HG03342 (cell line): ENCODE measurements around the gene SEC23B.
"Not testable (repeated sequence)": the region's sequence is repeated elsewhere in the genome, so short reads cannot be mapped to it uniquely, and the experiment has no call there.

Source experiments
- ATAC-seq: cut with Tn5 transposase; IDR thresholded peaks from one replicate; pipeline ENCODE4 v1.9.1; 2021; ENCODE audit warnings: mild to moderate bottlenecking, moderate library complexity; ENCODE audit not compliant: unreplicated experiment

SEC23B gene

DNA sequence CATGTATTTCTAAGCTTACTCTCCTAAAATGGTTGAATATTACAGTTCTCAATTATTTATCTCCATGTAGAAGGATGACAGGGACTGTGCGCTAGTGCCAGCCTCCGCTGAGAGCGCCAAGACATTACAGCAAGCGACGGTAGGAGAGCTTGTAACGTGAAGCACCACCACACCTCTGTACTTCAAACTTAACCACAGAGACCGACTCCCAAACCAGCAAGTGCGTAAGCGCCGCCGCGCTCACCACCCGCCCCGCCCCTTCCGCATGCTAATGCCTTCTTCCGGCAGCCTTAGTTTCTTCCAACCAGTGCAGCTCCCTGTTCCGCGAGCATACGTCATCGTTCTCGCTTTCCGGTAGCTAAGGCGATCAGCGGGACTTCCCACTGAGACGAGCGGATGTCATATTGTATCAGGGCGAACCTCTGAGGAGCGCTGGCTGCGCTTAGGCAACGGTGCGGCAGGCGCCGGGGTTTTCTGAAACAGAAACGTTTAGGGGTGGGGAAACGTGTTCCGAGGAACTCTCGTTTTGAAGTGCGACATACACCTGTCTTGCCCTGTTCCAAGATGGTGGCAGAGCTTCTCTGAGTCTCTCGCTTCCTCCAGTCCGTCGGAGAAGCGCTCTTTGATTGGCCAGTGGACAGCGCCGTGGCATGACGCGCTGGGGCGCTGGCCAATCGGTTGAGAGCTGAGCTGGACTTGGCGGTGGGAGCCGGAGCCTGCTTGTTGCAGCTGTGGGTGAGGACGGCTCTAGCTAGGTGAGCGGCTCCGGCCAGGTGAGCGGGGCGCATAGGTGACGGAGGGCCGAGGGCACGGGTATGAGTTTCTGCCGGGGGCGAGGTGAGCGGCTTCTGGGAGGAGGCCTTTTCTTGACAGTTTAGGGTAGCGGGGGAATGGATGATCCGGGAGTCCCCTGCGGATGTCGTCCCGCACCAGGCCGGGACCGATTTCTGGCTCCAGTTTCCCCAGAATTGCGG lies at the start of gene SEC23B:
TSS of gene SEC23B (plus strand) at position 723 of the 974 bp plus-strand sequence. CDS start 2,896 bp downstream, outside the sequence.
- peak; percentile 95 for ATAC-seq

GRCh38 chr20:18465536-18466200 lies 42.1 kb upstream of the SEC23B start:
- no peak for ATAC-seq

DNA sequence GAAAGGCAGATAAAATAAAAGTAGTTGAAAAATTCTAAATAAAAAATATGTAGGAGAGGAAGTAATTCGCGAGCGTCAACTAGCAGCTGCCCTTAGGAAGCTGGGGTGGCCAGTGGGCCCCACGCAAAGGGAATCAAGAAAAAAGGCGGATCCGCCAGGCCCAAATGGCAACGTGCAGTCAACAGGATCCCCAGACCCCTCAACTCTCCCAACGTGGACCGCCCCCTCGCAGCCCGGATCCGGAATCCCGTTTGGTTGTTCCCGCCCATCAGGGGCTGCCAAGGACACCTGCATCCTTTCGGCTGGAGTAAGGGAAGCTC lies 41.2 kb upstream of the SEC23B start:
- peak; percentile 23 for ATAC-seq

DNA sequence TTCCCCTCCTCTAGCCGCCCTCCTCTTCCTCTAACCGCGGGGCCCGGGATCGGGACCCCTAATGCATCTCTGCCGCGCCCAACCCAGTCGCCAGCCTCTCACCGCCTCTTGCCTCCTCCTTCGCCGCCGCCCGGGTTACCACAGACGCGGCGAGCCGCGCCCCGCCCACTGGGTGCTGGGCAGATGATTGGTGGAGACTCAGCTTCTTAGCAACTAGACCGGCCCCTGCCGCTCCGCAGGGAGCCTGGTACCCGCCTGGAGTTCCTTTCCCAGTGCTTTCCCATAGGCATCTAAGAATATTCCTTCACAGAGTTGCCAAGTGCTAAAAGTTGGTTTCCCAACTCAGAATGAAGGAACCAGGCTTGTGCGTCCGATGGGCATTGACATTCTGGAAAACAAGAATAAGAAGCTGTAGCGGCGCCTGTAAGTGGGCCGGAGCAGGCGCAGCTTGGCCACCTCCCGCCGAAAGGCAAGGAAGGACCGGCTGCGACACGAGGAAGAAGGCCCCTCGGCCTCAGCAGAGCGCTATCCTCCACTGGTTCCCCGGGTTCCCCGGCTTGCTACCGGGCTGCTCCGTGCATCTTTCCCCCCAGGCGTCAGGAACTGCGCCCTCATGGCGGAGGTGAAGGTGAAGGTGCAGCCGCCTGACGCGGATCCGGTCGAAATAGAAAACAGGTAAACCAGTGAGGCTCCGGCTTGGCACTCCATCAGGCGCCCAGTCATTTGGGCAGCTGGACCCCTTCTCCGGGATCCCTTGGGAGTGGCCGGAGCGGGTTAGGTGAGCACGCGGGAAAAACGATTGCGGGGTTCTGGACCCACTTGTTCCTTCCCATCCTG lies 40.6 kb upstream of the SEC23B start, which contains the start of the genes DZANK1 and POLR3F:
TSS of gene DZANK1 (minus strand) at position 137 of the 837 bp plus-strand sequence. CDS start 1,672 bp downstream, outside the sequence.
TSS of gene POLR3F (plus strand) at position 497 of the 837 bp plus-strand sequence. CDS start at position 614, 117 bp downstream.
- peak; percentile 96 for ATAC-seq

DNA sequence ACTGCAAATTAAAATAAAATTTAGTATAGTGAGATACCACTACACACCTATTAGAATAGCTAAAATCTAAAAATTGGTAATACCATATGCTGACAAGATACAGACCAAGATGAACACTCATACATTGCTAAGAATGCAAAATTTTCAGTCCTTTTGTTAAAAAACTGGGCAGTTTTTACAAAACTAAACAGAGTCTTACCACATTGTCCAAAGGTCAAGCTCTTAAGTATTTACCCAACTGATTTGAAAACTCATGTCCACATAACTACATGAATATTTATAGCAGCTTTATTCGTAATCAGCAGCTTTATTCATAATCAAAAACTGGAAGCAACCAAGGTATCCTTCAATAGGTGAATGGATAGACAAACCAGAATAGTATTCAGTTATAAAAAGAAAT lies 30.5 kb upstream of the SEC23B start:
- ATAC-seq: no peak

DNA sequence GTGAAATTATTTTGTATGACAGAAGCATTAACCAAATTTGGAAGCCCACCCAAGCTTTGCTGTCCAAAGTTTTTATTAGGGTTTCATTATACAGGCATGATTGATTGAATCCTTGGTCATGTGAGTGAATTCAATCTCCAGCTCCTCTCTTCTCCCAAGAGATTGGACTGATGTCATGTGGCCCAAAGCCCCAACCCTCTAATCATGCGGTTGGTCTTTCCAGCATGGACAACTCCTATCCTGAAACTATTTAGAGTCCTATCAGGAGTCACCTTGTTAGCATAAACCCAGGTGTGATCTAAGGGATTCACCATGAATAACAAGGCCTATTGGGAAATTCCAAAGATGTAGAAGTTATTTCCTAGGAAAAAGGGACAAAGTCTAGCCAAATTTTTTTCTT lies 29.9 kb upstream of the SEC23B start:
- ATAC-seq: no peak

GRCh38 chr20:18481596-18481995 lies 26.1 kb upstream of the SEC23B start:
- ATAC-seq: no peak

DNA sequence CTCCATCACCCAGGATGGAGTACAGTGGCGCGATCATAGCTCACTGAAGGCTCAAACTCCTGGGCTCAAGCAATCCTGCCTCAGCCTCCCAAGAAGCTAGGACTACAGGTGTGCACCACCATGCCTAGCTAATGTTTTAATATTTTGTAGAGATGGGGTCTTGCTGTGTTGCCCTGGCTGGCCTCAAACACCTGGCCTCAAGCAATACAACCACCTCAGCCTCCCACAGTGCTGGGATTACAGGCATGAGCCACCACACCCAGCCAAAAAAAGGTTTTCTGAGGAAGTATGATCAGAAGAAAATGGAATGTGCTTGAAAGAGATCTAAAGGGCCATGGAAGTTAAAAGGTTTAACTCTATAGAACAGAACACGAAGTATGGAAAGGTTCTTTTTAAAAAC lies 19.4 kb upstream of the SEC23B start:
- ATAC-seq: no peak

GRCh38 chr20:18496042-18496441 lies 11.7 kb upstream of the SEC23B start:
- no peak for ATAC-seq

- peak; percentile 99 for ATAC-seq
Observed at GRCh38 chr20:18496740-18497592, 10.8 kb upstream of the SEC23B start, which contains the start of gene RBBP9. Gene RBBP9, minus strand, starts transcription at chr20:18497225. Its CDS starts 58 bp downstream, at chr20:18497167.

DNA sequence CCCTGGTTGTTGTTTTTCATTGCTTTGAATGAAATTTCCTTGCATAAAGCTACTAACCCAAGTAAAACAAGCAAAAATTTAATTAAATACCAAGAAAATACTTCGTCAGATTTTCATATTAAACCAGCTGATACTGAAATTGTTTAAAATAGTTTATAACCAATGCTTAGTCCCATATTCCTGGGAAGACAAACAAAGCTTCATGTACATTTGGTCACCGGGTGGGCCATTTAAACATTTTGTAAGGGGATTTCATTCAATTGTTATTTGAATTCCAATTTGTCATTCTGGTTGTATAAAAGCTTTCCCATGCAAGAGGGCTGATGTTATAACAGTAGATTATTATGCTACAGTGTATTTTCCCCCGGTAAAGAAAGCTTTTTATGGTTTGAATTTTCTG lies 10.1 kb upstream of the SEC23B start:
- ATAC-seq: no peak

GRCh38 chr20:18501672-18502071 lies 6.1 kb upstream of the SEC23B start:
- ATAC-seq: not testable (repeated sequence)

- ATAC-seq: no peak
Observed at GRCh38 chr20:18504479-18505060, 3.2 kb upstream of the SEC23B start.

DNA sequence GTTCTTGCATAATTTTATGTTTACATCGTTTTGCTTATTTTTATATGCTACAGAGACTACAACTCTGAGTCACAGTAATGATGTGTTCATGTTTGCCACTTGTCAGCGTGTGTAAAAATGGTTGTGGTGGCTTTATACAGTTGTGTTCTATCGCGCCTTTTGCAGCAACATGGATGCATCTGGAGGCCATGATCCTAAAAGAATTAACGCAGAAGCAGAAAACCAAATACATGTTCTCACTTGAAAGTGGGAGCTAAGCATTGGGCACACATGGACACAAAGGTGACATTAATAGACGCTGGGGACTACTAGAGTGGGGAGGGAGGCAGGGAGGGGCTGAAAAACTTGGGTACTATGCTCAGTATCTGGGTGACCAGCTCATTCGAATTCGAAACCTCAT lies 996 bp upstream of the SEC23B start:
- no peak for ATAC-seq

- ATAC-seq: no peak
Observed at GRCh38 chr20:18511571-18511970, 3.8 kb downstream of the SEC23B start.

DNA sequence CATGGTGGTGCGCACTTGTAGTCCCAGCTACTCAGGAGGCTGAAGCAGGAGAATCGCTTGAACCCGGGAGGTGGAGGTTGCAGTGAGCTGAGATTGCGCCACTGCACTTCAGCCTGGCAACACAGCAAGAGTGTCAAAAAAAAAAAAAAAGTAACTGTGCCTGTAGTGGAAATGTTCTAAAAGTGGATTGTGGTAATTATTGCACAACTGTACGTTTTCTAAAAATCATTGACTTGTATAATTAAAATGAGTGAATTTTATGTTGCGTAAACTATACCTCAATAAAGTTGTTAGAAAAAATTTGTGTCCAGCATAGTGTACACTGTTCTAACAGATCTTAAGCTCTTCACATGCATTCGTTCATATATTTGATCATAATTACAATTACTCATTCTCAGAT lies 5.5 kb downstream of the SEC23B start:
- no peak for ATAC-seq

DNA sequence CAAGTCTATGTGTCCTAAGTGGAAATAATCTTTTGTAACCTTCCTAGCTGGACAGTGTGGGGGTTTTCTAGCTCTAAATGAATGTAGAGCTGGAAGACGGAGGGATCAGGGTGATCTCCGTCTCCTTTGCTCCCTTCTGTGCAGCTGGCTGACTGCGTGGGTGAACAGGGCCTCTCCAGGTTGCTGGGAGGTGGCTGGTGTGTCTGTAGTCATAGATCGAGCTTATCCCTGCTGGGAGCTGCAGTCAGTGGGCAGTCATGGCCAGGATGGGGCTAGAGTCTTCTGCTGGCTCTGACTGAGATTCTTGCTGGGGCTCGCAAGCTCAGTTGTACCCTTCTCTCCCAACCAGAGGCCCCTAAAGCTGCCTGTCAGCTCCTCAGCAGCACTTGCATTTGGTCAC lies 6.4 kb downstream of the SEC23B start:
- no peak for ATAC-seq

- no peak for ATAC-seq
Observed at GRCh38 chr20:18515973-18516372, 8.2 kb downstream of the SEC23B start.

- ATAC-seq: not testable (repeated sequence)
Observed at GRCh38 chr20:18522066-18522465, 14.3 kb downstream of the SEC23B start.

- no peak for ATAC-seq
Observed at GRCh38 chr20:18523066-18523465, 15.3 kb downstream of the SEC23B start.
